ENCODE results near the gene UBA1.

Gene UBA1

GRCh38 chrX:47186096-47186740 is 7.4 kb upstream of the UBA1 start:
- no peak for DNase-seq

GRCh38 chrX:47187106-47187677 is 6.4 kb upstream of the UBA1 start:
- DNase-seq: no peak

DNA sequence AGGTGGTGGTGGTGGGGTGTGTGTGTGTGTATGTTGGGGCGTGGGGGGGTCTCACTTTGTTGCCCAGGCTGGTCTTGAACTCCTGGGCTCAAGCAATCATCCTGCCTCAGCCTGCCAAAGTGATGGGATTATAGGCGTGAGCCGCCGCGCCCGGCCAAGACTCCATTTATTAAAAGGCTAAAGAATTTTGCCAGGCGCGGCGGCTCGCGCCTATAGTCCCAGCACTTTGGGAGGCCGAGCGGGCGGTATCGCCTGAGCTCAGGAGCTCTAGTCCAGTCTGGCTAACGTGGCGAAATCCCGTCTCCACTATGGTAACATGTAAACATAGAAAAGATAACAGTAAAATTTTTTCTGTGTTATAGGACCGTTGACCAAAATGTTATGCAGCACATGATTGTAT is 3.7 kb upstream of the UBA1 start:
- DNase-seq: no peak

- peak; percentile 58 for DNase-seq
These were observed 3.0 kb upstream of the UBA1 start for GRCh38 chrX:47190445-47191269.

GRCh38 chrX:47191331-47191730 is 2.3 kb upstream of the UBA1 start:
- peak; percentile 43 for DNase-seq

- no peak for DNase-seq
These were observed 1.7 kb upstream of the UBA1 start for GRCh38 chrX:47191806-47192401.

- no peak for DNase-seq
These were observed 662 bp downstream of the UBA1 start for GRCh38 chrX:47194194-47194787.

GRCh38 chrX:47196098-47196497 is 2.5 kb downstream of the UBA1 start:
- no peak for DNase-seq

DNA sequence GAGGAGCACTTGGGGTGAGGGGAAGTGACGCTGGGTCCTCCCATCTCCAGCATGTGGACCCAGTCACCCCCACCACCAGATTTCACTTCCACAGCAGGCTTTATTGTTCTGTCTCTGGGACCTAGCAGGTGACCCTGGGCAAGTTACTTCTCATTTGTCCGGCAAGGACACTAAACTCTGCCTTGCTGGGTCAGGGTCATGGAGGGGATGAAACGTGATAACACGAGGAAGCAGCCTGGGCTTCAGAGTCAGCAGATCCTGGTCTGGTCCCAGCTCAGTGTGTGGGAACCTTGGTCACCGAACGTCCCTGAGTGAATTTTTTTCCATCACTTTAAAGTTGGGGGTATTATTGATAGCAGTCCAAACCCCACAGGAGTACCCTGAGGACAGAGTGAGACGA is 3.9 kb downstream of the UBA1 start:
- no peak for DNase-seq

GRCh38 chrX:47198026-47198686 is 4.5 kb downstream of the UBA1 start:
- no peak for DNase-seq

DNA sequence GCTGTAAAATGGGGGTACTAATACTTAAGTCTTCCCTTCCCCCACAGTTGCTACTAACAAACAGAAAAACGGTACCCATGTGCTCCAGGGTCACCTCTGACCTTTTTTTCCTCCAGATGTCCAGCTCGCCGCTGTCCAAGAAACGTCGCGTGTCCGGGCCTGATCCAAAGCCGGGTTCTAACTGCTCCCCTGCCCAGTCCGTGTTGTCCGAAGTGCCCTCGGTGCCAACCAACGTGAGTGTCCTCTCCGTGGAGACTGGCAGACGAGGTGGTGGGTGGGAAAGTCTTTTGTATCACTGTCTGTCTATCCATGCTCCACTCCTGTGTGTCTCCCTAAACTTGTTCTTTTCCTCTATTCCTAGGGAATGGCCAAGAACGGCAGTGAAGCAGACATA is 5.1 kb downstream of the UBA1 start:
- DNase-seq: no peak

DNA sequence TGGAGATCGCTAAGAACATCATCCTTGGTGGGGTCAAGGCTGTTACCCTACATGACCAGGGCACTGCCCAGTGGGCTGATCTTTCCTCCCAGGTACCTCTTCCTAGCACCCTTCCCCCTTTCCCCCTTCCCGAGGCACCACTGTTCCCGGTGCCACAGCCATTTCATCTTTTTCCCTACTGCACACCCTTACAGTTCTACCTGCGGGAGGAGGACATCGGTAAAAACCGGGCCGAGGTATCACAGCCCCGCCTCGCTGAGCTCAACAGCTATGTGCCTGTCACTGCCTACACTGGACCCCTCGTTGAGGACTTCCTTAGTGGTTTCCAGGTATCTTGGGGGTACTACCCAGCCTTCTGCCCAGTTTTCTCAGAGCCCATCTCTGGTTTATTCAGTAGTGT is 5.7 kb downstream of the UBA1 start:
- no peak for DNase-seq

- DNase-seq: no peak
These were observed 6.9 kb downstream of the UBA1 start for GRCh38 chrX:47200385-47201150.

DNA sequence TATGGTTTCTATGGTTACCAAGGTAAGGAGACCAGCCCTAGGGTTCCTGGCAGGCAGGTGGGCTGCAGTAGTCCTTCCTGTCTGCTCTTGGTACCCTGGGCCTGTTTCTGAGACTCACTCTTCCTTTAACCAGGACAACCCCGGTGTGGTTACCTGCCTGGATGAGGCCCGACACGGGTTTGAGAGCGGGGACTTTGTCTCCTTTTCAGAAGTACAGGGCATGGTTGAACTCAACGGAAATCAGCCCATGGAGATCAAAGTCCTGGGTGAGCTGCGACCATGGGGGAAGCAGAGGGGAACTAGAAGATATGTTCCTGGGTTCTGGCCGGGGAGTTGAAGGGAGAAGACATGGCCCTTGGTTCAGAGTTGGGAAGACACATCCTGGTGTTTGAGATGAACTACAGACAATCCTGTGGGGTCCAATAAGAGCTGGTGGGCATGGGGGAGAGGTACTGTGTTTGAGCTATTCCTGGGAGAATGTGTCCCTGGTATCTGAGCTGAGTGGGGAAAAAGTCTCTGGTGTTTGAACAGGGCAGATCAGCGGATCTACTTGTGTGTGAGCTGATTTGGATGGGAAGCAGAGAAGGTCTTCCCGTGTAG is 7.8 kb downstream of the UBA1 start:
- DNase-seq: no peak

DNA sequence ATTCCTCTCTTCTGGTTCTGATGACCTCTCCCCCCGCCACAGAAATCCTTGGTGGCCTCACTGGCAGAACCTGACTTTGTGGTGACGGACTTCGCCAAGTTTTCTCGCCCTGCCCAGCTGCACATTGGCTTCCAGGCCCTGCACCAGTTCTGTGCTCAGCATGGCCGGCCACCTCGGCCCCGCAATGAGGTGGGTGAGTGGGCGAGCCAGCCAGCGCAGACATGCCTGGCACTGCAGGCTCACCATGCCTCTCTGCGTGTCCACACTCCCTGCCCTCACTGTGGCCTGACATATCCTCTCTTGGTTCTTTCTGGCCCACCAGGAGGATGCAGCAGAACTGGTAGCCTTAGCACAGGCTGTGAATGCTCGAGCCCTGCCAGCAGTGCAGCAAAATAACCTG is 8.7 kb downstream of the UBA1 start:
- no peak for DNase-seq

- no peak for DNase-seq
These were observed 9.2 kb downstream of the UBA1 start for GRCh38 chrX:47202877-47203276.

GRCh38 chrX:47204970-47205369 is 11.3 kb downstream of the UBA1 start:
- no peak for DNase-seq

- DNase-seq: no peak
These were observed 12.7 kb downstream of the UBA1 start for GRCh38 chrX:47206316-47206715.

GRCh38 chrX:47208108-47208507 is 14.5 kb downstream of the UBA1 start:
- DNase-seq: no peak

DNA sequence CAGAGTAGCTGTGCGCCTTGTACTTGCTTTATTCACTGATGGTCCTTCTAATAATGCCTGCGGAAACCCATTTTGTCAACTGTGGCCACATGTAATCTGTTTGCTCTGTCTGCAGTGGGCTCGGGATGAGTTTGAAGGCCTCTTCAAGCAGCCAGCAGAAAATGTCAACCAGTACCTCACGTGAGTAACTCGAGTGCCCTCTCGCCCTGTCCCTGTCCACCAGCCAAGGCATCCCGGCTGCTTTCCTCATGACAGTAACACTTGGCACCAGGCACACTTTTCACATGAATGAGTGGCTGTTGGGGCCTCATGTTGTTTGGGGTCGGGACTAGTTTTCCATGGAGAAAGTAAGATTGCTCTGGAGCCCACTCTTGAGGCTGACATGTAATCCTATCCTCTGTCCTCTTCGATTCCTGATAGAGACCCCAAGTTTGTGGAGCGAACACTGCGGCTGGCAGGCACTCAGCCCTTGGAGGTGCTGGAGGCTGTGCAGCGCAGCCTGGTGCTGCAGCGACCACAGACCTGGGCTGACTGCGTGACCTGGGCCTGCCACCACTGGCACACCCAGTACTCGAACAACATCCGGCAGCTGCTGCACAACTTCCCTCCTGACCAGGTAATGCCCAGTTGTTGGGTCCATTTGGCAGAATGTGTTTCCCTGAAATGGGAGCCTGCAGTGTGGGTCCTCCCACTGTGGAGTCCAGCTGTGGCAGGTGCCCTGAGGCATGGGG is 16.0 kb downstream of the UBA1 start:
- DNase-seq: no peak
